CD8-positive, alpha-beta memory T cell (primary cell): ENCODE measurements around the gene DGKD. TPM values are rescaled to one million over a fixed set of nuclear protein-coding genes. Genes with fewer than 3 reads are reported as not detected.

ENCODE experiments used
- CTCF ChIA-PET: fragments of 350-600 bp; sonication (Branson Sonifier 250); formaldehyde crosslinking; loops from one replicate; lab custom pipeline; 2021; ENCODE audit warnings: antibody characterized with exemption; lab: Charles Lee
- POLR2A ChIA-PET: fragments of 350-600 bp; sonication (Branson Sonifier 250); formaldehyde crosslinking; loops from one replicate; lab custom pipeline; 2021; ENCODE audit warnings: antibody characterized with exemption; lab: Charles Lee
- DNase-seq, 5 donors: peaks; one replicate each; pipeline versions ENCODE4 v3.0.0 to v3.0.0-alpha.2; 2020 to 2022; ENCODE audit warnings: mixed read lengths in 1 of 5
- H3K27ac ChIP-seq: one replicate; pipeline ENCODE4 v1.7.0; 2013; ENCODE audit warnings: low read depth, mild to moderate bottlenecking, low read length, moderate library complexity
- H3K27me3 ChIP-seq: 2 replicates; pipeline ENCODE4 v1.7.0; 2013; ENCODE audit warnings: low read length, mild to moderate bottlenecking; ENCODE audit not compliant: insufficient read depth, poor library complexity, severe bottlenecking
- H3K36me3 ChIP-seq: 2 replicates; pipeline ENCODE4 v1.7.0; 2013; ENCODE audit warnings: mild to moderate bottlenecking, low read length, moderate library complexity; ENCODE audit not compliant: insufficient read depth
- H3K4me1 ChIP-seq: 2 replicates; pipeline ENCODE4 v1.7.0; 2013; ENCODE audit warnings: mild to moderate bottlenecking, low read length, moderate library complexity; ENCODE audit not compliant: insufficient read depth
- H3K4me3 ChIP-seq: 2 replicates; pipeline ENCODE4 v1.7.0; 2013; ENCODE audit warnings: mild to moderate bottlenecking, low read length
- H3K9me3 ChIP-seq: 2 replicates; pipeline ENCODE4 v1.7.0; 2013; ENCODE audit warnings: mild to moderate bottlenecking, low read length
- H3K27ac Mint-ChIP-seq, 8 donors: one replicate each; pipeline ENCODE4 v1.8.0; 2020 to 2021; ENCODE audit warnings: mixed read lengths in 8 of 8, mild to moderate bottlenecking in 6 of 8, inconsistent platforms in 3 of 8, moderate library complexity in 3 of 8
- H3K27me3 Mint-ChIP-seq, 2 donors: one replicate each; pipeline ENCODE4 v1.8.0; 2020 to 2021; ENCODE audit warnings: mixed read lengths in 2 of 2, mild to moderate bottlenecking in 1 of 2, moderate library complexity in 1 of 2
- H3K36me3 Mint-ChIP-seq, 3 donors: one replicate each; pipeline ENCODE4 v1.8.0; 2020 to 2021; ENCODE audit warnings: mixed read lengths in 3 of 3, inconsistent platforms in 1 of 3, mild to moderate bottlenecking in 1 of 3
- H3K4me1 Mint-ChIP-seq, 3 donors: one replicate each; pipeline ENCODE4 v1.8.0; 2020 to 2021; ENCODE audit warnings: mixed read lengths in 3 of 3, inconsistent platforms in 1 of 3, mild to moderate bottlenecking in 1 of 3
- H3K4me3 Mint-ChIP-seq, 7 donors: one replicate each; pipeline ENCODE4 v1.8.0; 2020 to 2021; ENCODE audit warnings: mixed read lengths in 7 of 7, mild to moderate bottlenecking in 6 of 7, moderate library complexity in 4 of 7, inconsistent platforms in 2 of 7
- H3K9me3 Mint-ChIP-seq, 5 donors: one replicate each; pipeline ENCODE4 v1.8.0; 2020 to 2022; ENCODE audit warnings: mixed read lengths in 5 of 5, mild to moderate bottlenecking in 3 of 5, moderate library complexity in 2 of 5, inconsistent platforms in 1 of 5
- polyA plus RNA-seq: library from polyadenylated mRNA; unstranded; fragments of 300-500 nt; fragmentation: Illumina TruSeq; gene quantifications from one replicate; pipeline ENCODE4 v1.2.3, GENCODE V29; 2021
- total RNA-seq, 2 experiments: library from RNA; stranded (reverse); gene quantifications; one replicate each; pipeline ENCODE4 v1.2.3, GENCODE V29; 2021

DGKD gene
- total and polyA plus RNA-seq, 3 experiments from 2014 or later, result 32.6 to 61.9 (median 54.2) TPM

DNA sequence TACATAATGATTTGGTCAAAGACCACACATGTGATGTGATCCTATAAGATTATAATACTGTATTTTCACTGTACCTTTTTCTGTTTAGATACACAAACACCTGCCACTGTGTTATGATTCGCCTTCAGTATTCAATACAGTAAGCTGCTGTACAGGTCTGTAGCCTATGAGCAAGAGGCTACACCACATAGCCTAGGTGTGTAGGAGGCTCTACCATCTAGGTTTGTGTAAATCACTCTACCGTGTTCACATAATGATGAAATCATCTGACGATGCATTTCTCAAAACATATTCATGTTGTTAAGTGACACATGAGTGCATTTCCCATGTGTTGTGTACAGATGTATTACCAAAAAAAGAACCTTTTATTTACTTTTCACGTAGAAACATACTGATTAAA is 137.8 kb downstream of the DGKD start:
- ChIA-PET POLR2A (no interaction called here), CTCF (no interaction called here)
- no peaks in the 10 kb centered on the region for H3K27me3 Mint-ChIP-seq
- Histone ChIP-seq H3K27ac (no peak overlapping the region), H3K27me3 (no peaks in the 10 kb centered on the region), H3K9me3 (no peaks in the 10 kb centered on the region), H3K4me1 (no peaks in the 10 kb centered on the region), H3K4me3 (no peak overlapping the region), H3K36me3 (no peaks in the 10 kb centered on the region)
- H3K4me1 Mint-ChIP-seq, result no peaks in the 10 kb centered on the region
- H3K4me3 Mint-ChIP-seq, result no peak overlapping the region
- H3K9me3 Mint-ChIP-seq, result no peaks in the 10 kb centered on the region
- no peak for DNase-seq
- peak overlapping the region in 1 of 8 donors; percentile 50 for H3K27ac Mint-ChIP-seq
- H3K36me3 Mint-ChIP-seq, result peaks cover 18 to 50% (median 24%) of the 10 kb centered on the region in 3 donors

DNA sequence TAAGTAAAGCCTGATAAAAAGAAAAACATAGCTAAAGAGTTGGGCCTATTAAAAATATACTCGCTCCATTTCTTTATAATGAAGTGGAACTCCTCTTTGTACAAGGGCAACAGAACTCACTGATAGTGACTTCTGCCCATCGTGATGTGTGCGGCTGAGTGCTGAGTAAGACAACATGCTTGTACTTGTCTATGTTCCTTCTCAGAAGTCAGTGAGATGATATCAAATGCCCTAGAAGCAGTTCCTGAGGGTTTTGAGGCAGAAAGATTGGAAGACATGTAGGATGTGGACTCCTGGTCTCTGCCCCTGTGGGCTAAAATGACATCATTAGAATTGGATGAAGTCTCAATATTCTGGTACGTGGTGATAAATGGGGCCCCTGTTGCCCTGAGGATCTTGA is 138.5 kb downstream of the DGKD start:
- Histone ChIP-seq H3K27ac (no peak overlapping the region), H3K4me3 (no peak overlapping the region), H3K36me3 (no peaks in the 10 kb centered on the region), H3K27me3 (no peaks in the 10 kb centered on the region), H3K9me3 (no peaks in the 10 kb centered on the region), H3K4me1 (no peaks in the 10 kb centered on the region)
- Mint-ChIP-seq H3K9me3 (no peaks in the 10 kb centered on the region), H3K27ac (no peak overlapping the region), H3K36me3 (peaks cover 21 to 51% (median 24%) of the 10 kb centered on the region in 3 donors), H3K4me1 (no peaks in the 10 kb centered on the region), H3K27me3 (no peaks in the 10 kb centered on the region), H3K4me3 (no peak overlapping the region)
- ChIA-PET CTCF (no interaction called here), POLR2A (no interaction called here)
- DNase-seq, result no peak

DNA sequence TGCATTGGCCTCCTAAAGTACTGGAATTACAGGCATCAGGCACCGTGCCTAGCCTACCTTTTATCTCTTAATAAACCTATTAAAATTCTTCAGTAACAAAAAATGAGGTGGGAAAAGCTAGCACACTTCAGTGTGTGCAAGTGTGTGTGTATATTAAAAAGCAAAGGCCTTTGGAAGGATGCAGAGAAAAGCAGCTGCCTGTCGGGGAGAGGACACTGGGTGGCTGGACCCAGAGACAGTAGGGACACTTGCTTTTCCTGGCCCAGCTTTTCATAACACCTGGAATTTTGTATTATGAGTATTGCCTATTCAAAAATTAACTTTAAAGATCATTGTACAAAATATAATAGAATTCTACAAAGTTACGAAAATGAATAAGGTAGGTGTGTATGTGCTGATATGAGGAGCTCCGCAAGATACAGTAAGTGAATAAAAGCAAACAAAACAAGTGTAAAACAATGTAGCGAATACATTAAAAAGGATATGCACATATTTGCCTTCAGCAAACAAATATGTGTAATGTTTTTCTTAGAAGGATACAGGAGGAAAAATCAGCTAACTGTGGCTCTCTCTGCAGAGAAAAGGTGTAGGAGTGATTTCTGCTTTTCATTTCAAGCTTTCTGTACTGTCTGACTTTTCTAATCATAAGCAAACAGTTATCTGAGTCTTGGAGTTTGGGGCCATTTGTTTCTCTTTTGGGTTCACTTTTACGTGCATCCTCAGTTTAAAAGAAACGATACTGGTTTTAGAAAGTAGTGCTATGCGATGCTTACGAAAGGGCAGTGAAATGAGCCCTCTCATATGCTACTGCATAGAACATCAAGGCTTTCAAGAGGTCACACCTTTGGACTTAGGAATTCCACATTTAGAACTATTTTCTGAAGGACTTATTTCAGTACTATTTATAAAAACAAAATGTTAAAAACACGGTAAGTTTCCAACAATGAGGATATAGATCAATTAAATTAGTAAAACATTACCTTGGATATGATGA is 141.5 kb downstream of the DGKD start:
- H3K27ac ChIP-seq, result no peak overlapping the region
- peaks cover 0 to 2% of the 10 kb centered on the region in 2 donors for H3K27me3 Mint-ChIP-seq
- no peaks in the 10 kb centered on the region for H3K4me1 Mint-ChIP-seq
- no peaks in the 10 kb centered on the region for H3K27me3 ChIP-seq
- H3K36me3 ChIP-seq, result no peaks in the 10 kb centered on the region
- ChIA-PET CTCF (no interaction called here), POLR2A (interaction anchor here (0.6 kb wide), 1 partner anchor 13 kb away, joined by 3 read pairs; no protein-coding TSS in a partner anchor)
- no peaks in the 10 kb centered on the region for H3K9me3 ChIP-seq
- no peak overlapping the region for H3K27ac Mint-ChIP-seq
- H3K4me1 ChIP-seq, result no peaks in the 10 kb centered on the region
- H3K4me3 Mint-ChIP-seq, result no peak overlapping the region
- no peaks in the 10 kb centered on the region for H3K9me3 Mint-ChIP-seq
- no peak overlapping the region for H3K4me3 ChIP-seq
- DNase-seq, result no peak
- peaks cover 9 to 33% (median 16%) of the 10 kb centered on the region in 3 donors for H3K36me3 Mint-ChIP-seq

DNA sequence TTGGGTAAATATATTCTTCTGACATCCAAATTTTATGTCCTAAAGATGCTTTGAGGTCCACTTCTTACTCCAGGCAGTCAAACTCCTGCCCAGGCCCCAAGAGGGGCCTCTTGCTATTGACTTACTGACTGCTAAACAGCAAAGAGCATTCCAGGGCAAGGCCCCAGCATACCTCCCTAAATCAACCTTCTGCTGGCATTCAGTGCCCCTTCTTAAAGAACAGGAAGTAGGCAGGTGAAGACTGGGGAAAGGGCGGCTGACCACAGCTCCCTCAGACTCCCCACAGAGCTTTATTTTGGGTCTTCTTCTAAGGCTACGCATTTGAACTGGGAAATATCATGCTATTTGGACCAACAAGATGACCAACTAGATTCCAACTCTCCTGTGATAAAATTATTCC is 143.4 kb downstream of the DGKD start:
- Mint-ChIP-seq H3K27me3 (peaks cover 0 to 2% of the 10 kb centered on the region in 2 donors), H3K4me3 (no peak overlapping the region), H3K4me1 (no peaks in the 10 kb centered on the region), H3K27ac (no peak overlapping the region), H3K9me3 (peaks cover 2 to 13% (median 9%) of the 10 kb centered on the region in 5 donors), H3K36me3 (peaks cover 21 to 33% (median 29%) of the 10 kb centered on the region in 3 donors)
- CTCF ChIA-PET, result no interaction called here
- Histone ChIP-seq H3K4me3 (no peak overlapping the region), H3K36me3 (peaks cover 3% of the 10 kb centered on the region), H3K9me3 (no peaks in the 10 kb centered on the region), H3K27me3 (no peaks in the 10 kb centered on the region), H3K27ac (no peak overlapping the region), H3K4me1 (no peaks in the 10 kb centered on the region)
- POLR2A ChIA-PET, result no interaction called here
- DNase-seq, result no peak

DNA sequence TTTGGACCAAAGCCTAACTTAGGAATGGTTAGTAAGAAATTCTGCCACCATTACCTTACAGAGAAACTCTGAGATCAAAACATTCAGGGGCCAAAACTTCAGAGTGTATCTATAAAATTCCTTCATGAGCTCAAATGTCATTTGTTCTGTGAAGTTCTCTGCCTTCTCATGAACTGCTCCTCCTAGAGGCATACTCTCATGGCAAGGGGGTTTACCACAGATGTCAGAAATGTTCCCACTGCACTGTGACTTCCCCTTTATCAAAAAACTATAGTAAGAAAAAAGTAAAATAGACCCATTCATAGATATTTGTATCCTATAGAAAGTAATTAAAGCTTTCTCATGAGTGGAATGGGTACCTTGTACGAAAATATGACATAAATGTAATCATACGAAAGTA is 143.8 kb downstream of the DGKD start:
- Histone ChIP-seq H3K4me1 (no peaks in the 10 kb centered on the region), H3K27me3 (no peaks in the 10 kb centered on the region), H3K4me3 (no peak overlapping the region), H3K36me3 (peaks cover 4% of the 10 kb centered on the region), H3K9me3 (no peaks in the 10 kb centered on the region), H3K27ac (no peak overlapping the region)
- Mint-ChIP-seq H3K4me3 (no peak overlapping the region), H3K27ac (no peak overlapping the region), H3K4me1 (no peaks in the 10 kb centered on the region), H3K27me3 (peaks cover 0 to 2% of the 10 kb centered on the region in 2 donors), H3K36me3 (peaks cover 25 to 35% (median 31%) of the 10 kb centered on the region in 3 donors), H3K9me3 (peaks cover 6 to 17% (median 13%) of the 10 kb centered on the region in 5 donors)
- ChIA-PET POLR2A (no interaction called here), CTCF (no interaction called here)
- DNase-seq, result no peak

DNA sequence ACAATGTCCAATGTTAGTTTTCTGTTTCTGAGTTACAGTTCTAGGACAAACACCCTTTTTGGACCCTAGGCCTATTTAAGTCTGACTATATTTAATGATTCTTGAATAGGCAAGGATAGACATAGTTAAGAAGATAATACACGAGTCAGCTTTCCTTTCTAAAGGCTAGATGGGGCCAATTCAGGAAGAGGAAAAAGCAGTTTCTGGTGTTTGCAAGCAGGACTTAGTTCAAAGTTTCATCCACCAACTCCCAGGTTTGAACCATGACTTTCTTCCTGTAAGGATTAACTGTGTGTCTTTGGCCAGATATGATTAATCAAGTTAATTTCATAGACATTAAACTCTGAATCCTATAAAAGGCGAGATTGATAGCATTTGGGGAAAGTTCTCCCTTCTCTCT is 145.6 kb downstream of the DGKD start:
- no peaks in the 10 kb centered on the region for H3K27me3 ChIP-seq
- H3K27ac Mint-ChIP-seq, result no peak overlapping the region
- H3K27ac ChIP-seq, result no peak overlapping the region
- H3K36me3 ChIP-seq, result peaks cover 4% of the 10 kb centered on the region
- no peaks in the 10 kb centered on the region for H3K4me1 ChIP-seq
- H3K27me3 Mint-ChIP-seq, result peaks cover 0 to 3% of the 10 kb centered on the region in 2 donors
- H3K4me3 Mint-ChIP-seq, result no peak overlapping the region
- H3K9me3 ChIP-seq, result peaks cover 10% of the 10 kb centered on the region
- H3K36me3 Mint-ChIP-seq, result peaks cover 41 to 42% (median 41%) of the 10 kb centered on the region in 3 donors
- H3K4me1 Mint-ChIP-seq, result no peaks in the 10 kb centered on the region
- POLR2A ChIA-PET, result no interaction called here
- CTCF ChIA-PET, result no interaction called here
- H3K9me3 Mint-ChIP-seq, result peaks cover 19 to 29% (median 23%) of the 10 kb centered on the region in 5 donors
- no peak for DNase-seq
- H3K4me3 ChIP-seq, result no peak overlapping the region

DNA sequence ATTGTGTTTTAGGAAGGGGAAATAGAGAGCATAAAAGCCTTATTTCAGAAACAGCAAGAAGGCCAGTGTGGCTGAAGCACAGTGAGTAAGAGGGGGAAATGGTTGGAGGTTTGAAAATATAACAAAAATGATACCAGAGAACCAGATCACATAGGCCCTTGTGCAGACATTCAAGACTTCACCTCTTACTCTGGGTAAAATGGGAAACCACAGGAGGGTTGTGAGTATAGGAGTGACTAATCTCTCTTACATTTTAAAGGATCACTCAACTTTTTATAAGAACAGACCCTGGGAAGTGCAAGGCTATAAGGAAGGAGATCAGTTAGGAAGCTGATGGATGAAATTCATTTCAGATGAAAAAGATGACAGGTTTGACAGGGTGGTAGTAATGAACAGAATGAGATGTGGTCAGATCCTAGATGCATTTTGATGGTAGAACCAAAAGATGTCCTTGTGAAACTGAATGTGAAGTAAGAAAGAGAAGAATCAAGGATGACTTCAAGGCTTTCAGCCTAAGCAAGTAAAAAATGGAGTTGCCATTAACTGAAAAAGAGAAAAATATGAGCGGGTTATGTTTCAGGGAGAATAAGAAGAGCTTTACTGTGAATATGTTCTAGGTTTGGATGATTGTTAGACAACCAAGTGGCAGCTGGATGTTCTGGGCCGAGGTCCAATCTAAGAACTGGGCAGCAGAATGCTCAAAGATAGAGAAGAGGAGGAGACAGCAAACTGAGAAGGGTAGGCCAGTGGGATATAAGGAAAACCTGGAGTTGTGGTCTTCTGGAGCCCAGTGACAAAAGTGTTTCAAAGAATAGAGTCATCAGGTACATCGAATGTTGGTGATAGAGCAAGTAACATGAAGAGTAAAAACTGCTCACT is 147.1 kb downstream of the DGKD start:
- CTCF ChIA-PET, result no interaction called here
- no peak overlapping the region for H3K27ac ChIP-seq
- DNase-seq, result no peak
- Mint-ChIP-seq H3K27ac (peak overlapping the region in 1 of 8 donors; percentile 12), H3K9me3 (peaks cover 19 to 29% (median 23%) of the 10 kb centered on the region in 5 donors), H3K4me1 (no peaks in the 10 kb centered on the region), H3K36me3 (peaks cover 43 to 51% (median 49%) of the 10 kb centered on the region in 3 donors), H3K4me3 (no peak overlapping the region), H3K27me3 (peaks cover 0 to 3% of the 10 kb centered on the region in 2 donors)
- peaks cover 10% of the 10 kb centered on the region for H3K9me3 ChIP-seq
- POLR2A ChIA-PET, result no interaction called here
- H3K4me1 ChIP-seq, result no peaks in the 10 kb centered on the region
- H3K4me3 ChIP-seq, result no peak overlapping the region
- peaks cover 4% of the 10 kb centered on the region for H3K36me3 ChIP-seq
- H3K27me3 ChIP-seq, result no peaks in the 10 kb centered on the region
